ENCODE results near the gene ARHGAP6.

ARHGAP6 gene

DNA sequence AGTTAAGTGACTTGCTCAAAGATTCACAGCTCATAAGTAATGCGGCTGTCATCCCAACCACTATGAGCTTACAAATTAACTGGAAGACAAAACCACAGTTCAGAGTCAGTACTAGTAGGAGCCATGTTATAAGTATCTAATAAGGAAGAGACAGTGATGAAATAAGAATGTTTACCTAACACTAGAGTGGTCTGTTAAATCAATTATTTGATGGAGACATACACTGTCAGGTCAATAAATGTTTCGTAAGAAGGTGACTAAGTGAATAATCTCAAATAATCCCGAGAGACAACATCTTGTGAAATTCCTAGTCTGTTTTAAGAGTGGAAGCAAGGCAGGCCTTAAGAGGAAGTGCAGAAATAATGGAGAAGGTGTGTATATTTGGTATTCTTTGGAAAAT, 398.3 kb downstream of the ARHGAP6 start:
- Mint-ChIP-seq H3K27ac (no peak overlapping the region), H3K4me3 (no peak overlapping the region)

DNA sequence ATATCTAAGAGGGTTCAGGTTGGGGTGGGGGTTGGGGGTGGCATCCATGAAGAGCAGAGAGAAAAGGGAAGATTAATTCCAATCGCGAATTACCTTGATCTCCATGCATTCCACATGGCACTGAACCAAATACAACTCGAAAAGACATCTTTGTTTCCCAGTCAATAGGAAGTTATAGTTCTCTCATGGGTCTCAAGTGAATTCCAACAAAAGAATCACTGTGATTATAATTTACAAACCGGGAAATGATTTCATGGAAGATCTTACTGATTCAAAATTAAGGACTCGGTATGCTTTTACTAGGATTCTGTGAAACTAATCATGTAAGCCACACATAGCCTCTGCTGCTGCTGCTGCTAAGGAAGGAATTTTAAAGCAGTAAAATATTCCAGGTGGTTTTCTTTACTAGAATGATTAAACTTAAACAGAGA, 399.1 kb downstream of the ARHGAP6 start:
- no peak for DNase-seq
- Mint-ChIP-seq H3K9me3 (peaks cover 22% of the 10 kb centered on the region), H3K27ac (no peak overlapping the region), H3K36me3 (ENCODE audit: low read depth) (no peaks in the 10 kb centered on the region), H3K4me3 (no peak overlapping the region), H3K27me3 (ENCODE audit: low read depth, poor library complexity) (peaks cover 4% of the 10 kb centered on the region), H3K4me1 (no peaks in the 10 kb centered on the region)
- TF ChIP-seq, protein P1, sequence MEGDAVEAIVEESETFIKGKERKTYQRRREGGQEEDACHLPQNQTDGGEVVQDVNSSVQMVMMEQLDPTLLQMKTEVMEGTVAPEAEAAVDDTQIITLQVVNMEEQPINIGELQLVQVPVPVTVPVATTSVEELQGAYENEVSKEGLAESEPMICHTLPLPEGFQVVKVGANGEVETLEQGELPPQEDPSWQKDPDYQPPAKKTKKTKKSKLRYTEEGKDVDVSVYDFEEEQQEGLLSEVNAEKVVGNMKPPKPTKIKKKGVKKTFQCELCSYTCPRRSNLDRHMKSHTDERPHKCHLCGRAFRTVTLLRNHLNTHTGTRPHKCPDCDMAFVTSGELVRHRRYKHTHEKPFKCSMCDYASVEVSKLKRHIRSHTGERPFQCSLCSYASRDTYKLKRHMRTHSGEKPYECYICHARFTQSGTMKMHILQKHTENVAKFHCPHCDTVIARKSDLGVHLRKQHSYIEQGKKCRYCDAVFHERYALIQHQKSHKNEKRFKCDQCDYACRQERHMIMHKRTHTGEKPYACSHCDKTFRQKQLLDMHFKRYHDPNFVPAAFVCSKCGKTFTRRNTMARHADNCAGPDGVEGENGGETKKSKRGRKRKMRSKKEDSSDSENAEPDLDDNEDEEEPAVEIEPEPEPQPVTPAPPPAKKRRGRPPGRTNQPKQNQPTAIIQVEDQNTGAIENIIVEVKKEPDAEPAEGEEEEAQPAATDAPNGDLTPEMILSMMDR (IDR thresholded peaks at IDR 0.05), result no peak

More for the DNA sequence above, 398.3 kb downstream of the ARHGAP6 start:
- Mint-ChIP-seq H3K9me3 (peaks cover 22% of the 10 kb centered on the region), H3K36me3 (ENCODE audit: low read depth) (no peaks in the 10 kb centered on the region), H3K4me1 (no peaks in the 10 kb centered on the region), H3K27me3 (ENCODE audit: low read depth, poor library complexity) (peaks cover 4% of the 10 kb centered on the region)
- TF ChIP-seq, protein P1 (IDR thresholded peaks at IDR 0.05), result no peak
- no peak for DNase-seq

DNA sequence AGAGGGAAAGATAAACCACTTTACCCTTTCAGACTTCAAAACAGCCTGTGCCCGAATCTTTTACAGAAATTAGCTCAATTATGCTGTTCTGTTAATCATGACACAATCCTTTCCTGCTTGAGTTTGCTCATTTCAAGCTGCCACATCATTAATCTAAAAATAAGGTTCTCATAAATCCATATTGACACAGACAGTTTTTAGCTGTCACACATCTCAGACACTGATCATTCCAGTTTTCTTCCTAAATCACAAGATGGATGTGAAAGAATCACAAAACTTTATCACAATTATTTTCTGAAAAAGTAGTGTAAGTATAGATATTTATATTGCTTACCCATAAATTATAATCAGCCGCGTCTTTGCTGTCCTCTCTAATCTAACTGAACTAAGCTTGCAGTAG, 400.4 kb downstream of the ARHGAP6 start:
- H3K9me3 Mint-ChIP-seq, result peaks cover 22% of the 10 kb centered on the region
- H3K27ac Mint-ChIP-seq, result no peak overlapping the region
- H3K27me3 Mint-ChIP-seq (ENCODE audit: low read depth, poor library complexity), result peaks cover under 1% of the 10 kb centered on the region
- H3K36me3 Mint-ChIP-seq (ENCODE audit: low read depth), result no peaks in the 10 kb centered on the region
- H3K4me1 Mint-ChIP-seq, result no peaks in the 10 kb centered on the region
- TF ChIP-seq, protein P1 (IDR thresholded peaks at IDR 0.05), result no peak
- no peak overlapping the region for H3K4me3 Mint-ChIP-seq
- DNase-seq, result no peak

DNA sequence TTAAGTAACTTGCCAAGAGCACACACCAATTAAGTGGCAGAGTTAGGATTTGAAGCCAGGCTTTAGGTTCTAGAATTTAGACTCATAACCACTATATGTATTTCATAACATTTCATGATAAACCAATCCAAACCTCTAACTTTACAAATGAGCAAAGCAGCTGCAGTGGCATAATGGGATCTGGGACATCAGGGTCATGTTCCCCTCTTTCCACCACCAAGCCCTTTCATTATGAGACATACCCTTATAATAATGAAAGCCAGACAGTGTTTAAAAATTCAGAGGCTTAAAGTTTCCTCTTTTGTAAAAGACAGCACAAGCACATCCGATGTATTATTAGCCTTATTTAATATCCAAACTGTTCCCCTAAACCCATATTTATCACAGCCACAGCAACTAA, 400.8 kb downstream of the ARHGAP6 start:
- DNase-seq, result no peak
- Mint-ChIP-seq H3K36me3 (ENCODE audit: low read depth) (no peaks in the 10 kb centered on the region), H3K9me3 (peaks cover 22% of the 10 kb centered on the region), H3K27me3 (ENCODE audit: low read depth, poor library complexity) (no peaks in the 10 kb centered on the region), H3K4me3 (no peak overlapping the region), H3K4me1 (no peaks in the 10 kb centered on the region), H3K27ac (no peak overlapping the region)
- TF ChIP-seq, protein P1 (IDR thresholded peaks at IDR 0.05), result no peak

DNA sequence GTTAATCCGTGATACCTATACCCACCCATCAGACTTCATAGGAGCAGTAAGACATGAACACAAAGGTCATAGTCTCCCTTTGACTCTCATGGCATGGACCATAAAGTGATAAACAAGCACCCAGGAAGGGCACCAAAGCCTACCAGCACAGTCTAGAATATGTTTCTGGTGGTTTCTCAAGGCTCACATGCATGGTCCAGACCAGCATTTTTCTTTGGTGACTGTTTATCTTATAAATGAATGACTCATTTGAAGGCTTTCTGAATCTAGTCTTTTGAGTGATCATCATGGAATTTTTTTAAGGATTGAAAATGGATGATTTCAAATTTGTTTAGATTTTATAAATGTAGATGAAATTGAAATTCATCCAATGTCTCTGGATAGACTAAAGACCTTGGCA, 404.5 kb downstream of the ARHGAP6 start:
- Mint-ChIP-seq H3K27me3 (ENCODE audit: low read depth, poor library complexity) (peaks cover 3% of the 10 kb centered on the region), H3K9me3 (peaks cover 22% of the 10 kb centered on the region), H3K27ac (no peak overlapping the region), H3K4me1 (no peaks in the 10 kb centered on the region), H3K36me3 (ENCODE audit: low read depth) (no peaks in the 10 kb centered on the region), H3K4me3 (no peak overlapping the region)
- DNase-seq, result no peak
- TF ChIP-seq, protein P1 (IDR thresholded peaks at IDR 0.05), result no peak

DNA sequence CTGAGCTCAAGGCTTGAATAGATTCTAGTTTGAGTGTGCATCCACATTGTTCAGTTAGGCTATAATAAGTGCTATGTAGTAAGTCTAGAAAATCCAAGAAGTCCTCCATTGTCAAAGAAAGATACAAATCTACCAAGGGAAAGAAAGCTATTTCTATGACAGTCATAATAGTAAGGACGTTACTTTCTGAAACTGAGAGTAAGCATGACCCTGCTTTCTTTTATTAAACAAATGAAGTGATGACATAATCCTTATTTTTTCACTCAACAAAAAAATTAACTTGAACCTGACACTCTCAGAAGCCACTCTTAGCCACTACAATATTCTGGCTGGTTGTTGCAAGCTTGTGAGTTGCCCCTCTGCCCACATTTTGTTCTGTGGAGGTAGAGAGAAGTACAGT, 406.3 kb downstream of the ARHGAP6 start:
- Mint-ChIP-seq H3K36me3 (ENCODE audit: low read depth) (no peaks in the 10 kb centered on the region), H3K27me3 (ENCODE audit: low read depth, poor library complexity) (peaks cover 3% of the 10 kb centered on the region), H3K4me1 (no peaks in the 10 kb centered on the region), H3K4me3 (no peak overlapping the region), H3K27ac (no peak overlapping the region), H3K9me3 (peaks cover 20% of the 10 kb centered on the region)
- no peak for DNase-seq
- TF ChIP-seq, protein P1 (IDR thresholded peaks at IDR 0.05), result no peak
